Colonic mucosa (tissue), 4 donors: ENCODE data around the gene WDR82. TPM values are rescaled to one million over a fixed set of nuclear protein-coding genes. Genes with fewer than 3 reads are reported as not detected.

ENCODE experiments used
- DNase-seq: peaks from one replicate; pipeline ENCODE4 v3.0.0-alpha.2; 2020
- H3K27ac ChIP-seq: fragments of 200-600 bp; one replicate; pipeline ENCODE4 v1.8.0; 2021
- H3K27me3 ChIP-seq: fragments of 200-600 bp; one replicate; pipeline ENCODE4 v1.8.0; 2021
- H3K36me3 ChIP-seq: fragments of 200-600 bp; one replicate; pipeline ENCODE4 v1.8.0; 2021
- H3K4me1 ChIP-seq: fragments of 200-600 bp; one replicate; pipeline ENCODE4 v1.8.0; 2021; ENCODE audit warnings: mild to moderate bottlenecking
- H3K4me3 ChIP-seq: fragments of 200-600 bp; one replicate; pipeline ENCODE4 v1.8.0; 2021
- H3K9ac ChIP-seq, 2 donors: one replicate each; pipeline ENCODE4 v1.7.0; 2013; ENCODE audit warnings: control low read depth in 2 of 2, low read depth in 2 of 2, low read length in 2 of 2
- H3K9me3 ChIP-seq: fragments of 200-600 bp; one replicate; pipeline ENCODE4 v1.8.0; 2021
- CTCF ChIP-seq: fragments of 200-600 bp; IDR thresholded peaks from one replicate; pipeline ENCODE4 v1.8.0; 2022; ENCODE audit warnings: antibody characterized with exemption, mild to moderate bottlenecking
- intact Hi-C: fragments of 100-400 bp; cut with DNase I; formaldehyde crosslinking; loops from one replicate; pipeline ENCODE4 v1.14.1; 2022
- total RNA-seq, 2 donors: library from RNA; stranded (reverse); fragmentation: NEBNext Ultra II Directional in 1 of 2; extraction: Animal tissue kit (Norgen Biotek cat#: 25700) in 1 of 2; gene quantifications; one replicate each; pipeline ENCODE4 v1.2.1, GENCODE V29; 2021
- donor health status: healthy.
- donor health status: DM: no; HTN: no; CAD: no.
- donor health status: DM: no; HTN: no; CAD: no.

Gene WDR82
- total RNA-seq, 2 donors from 2014 or later, result 65.7 to 67.0 TPM

GRCh38 chr3:52243791-52244628 lies 34.4 kb downstream of the WDR82 start:
- Histone ChIP-seq H3K4me1 (peaks cover 7% of the 10 kb centered on the region), H3K36me3 (no peaks in the 10 kb centered on the region), H3K27ac (no peak overlapping the region), H3K9ac (peak overlapping the region in 1 of 2 donors; percentile 14), H3K27me3 (no peaks in the 10 kb centered on the region), H3K9me3 (no peaks in the 10 kb centered on the region), H3K4me3 (no peak overlapping the region)
- intact Hi-C loops, result no loop called here
- no peak for DNase-seq
- TF ChIP-seq CTCF, result no peak

DNA sequence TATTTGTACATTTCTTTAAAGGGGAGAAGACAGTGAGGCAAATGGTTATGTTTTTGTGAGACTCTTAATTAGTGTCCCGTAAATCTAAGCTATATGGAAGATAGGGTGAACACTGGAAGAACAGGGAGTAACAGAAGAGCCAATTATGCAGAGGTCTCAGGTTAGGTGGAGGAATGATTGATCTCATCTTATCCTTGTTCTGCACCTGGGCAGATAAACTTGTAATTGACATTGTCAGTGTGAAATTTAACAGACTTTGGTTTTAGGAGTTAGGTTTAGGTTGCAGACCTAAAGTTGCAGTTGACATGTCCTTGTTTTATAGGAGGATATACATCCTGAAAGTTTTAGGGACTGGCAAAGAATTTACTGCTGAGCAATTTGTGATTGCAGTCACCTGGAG lies 36.4 kb downstream of the WDR82 start:
- H3K27me3 ChIP-seq, result no peaks in the 10 kb centered on the region
- H3K4me1 ChIP-seq, result peaks cover 11% of the 10 kb centered on the region
- no peaks in the 10 kb centered on the region for H3K36me3 ChIP-seq
- intact Hi-C loops, result no loop called here
- no peak for DNase-seq
- TF ChIP-seq CTCF, result no peak
- no peak overlapping the region for H3K4me3 ChIP-seq
- no peak overlapping the region for H3K27ac ChIP-seq
- H3K9ac ChIP-seq, result no peak overlapping the region
- no peaks in the 10 kb centered on the region for H3K9me3 ChIP-seq

- H3K9me3 ChIP-seq, result no peaks in the 10 kb centered on the region
- no peaks in the 10 kb centered on the region for H3K27me3 ChIP-seq
- H3K27ac ChIP-seq, result no peak overlapping the region
- H3K4me3 ChIP-seq, result no peak overlapping the region
- DNase-seq, result no peak
- peaks cover 11% of the 10 kb centered on the region for H3K4me1 ChIP-seq
- intact Hi-C loops, result no loop called here
- peak overlapping the region in 1 of 2 donors; percentile 90 for H3K9ac ChIP-seq
- no peak for TF ChIP-seq CTCF
- no peaks in the 10 kb centered on the region for H3K36me3 ChIP-seq
Measured at GRCh38 chr3:52240886-52241370, 37.5 kb downstream of the WDR82 start.

GRCh38 chr3:52240059-52240885 lies 38.2 kb downstream of the WDR82 start:
- TF ChIP-seq CTCF, result no peak
- Histone ChIP-seq H3K27me3 (no peaks in the 10 kb centered on the region), H3K4me1 (peaks cover 11% of the 10 kb centered on the region), H3K9me3 (no peaks in the 10 kb centered on the region), H3K27ac (peak overlapping the region; percentile 91), H3K36me3 (no peaks in the 10 kb centered on the region), H3K4me3 (peak overlapping the region; percentile 95), H3K9ac (peak overlapping the region in 1 of 2 donors; percentile 90)
- DNase-seq, result peak; percentile 70
- intact Hi-C loops, result no loop called here
